ENCODE results near the gene OXT.

Gene OXT

DNA sequence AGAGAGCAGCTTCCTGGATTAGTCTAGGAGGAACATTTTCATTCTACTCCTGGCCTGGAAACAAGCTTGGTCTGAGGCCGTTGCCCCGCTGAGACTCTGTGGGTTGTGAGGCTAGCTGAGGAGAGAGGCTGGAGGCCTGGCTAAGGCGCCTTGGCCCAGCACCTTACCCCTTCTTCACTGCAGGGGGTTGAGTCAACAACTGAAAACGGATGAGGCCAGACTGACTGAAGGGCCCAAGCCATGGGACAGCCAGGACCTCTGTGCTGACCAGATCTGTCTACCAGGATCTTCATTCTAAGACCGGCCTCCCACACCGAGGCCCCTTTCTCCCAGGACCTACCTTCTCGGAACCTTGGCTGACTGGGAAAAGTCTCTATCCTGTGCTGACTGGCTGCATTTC is 16.6 kb downstream of the OXT start:
- no peak for DNase-seq

DNA sequence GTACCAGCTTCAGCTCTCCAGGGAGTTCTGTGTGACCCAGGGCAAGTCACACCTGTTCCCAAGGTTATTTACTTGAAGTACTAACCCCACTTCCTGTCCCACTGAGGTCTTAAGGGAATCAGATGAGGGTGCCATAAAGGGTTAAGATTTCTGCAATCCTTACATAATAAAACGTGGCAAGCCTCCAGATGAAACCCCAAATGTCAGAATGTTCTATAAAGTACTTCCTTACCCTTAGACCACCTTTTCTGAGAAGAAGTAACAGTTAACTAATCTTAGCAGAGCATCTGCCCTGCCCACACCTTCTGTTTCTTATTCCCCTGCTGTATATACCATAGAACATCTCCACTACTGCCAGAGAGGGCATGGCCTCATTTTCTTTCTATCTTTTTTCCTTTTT is 19.1 kb downstream of the OXT start:
- DNase-seq: peak; percentile 9 to 36

DNA sequence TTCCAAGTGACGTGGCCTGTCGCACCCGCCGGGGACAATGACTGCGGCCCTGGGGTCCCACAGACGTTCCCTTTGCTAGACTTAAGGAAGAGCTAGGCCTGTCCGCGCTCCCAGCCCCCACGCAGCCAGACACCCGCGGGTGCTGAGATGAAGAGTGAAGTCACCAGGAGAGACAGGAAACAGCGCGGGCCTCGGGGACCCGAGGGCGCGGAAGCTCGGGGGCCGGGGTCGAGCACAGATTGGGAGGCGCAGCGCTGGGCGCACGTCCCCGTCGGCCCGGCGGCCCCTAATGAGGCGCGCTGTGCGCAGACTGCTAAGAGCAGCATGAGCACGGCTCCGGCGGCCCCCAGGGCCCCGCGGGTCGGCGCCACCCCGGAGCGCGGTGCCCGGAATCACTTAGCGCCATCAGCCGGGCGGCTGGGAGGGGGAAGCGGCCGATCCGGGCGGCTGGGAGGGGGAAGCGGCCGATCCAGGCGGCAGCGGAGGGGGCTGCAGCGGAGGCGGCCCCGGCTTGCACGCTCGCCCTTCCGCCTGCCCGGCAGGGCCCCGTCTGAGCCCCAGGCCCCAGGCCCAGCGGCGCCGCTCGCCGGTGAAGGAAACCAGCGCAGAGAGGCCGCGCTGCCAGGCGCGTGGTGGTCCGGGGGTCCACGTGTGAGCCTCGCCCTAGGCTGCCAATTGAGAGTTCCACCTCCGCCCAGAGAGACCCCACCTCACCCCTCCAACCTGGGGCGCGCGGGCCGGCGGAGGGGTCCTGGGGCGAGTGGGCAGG is 21.4 kb downstream of the OXT start:
- peak; percentile 29 to 33 for DNase-seq

DNA sequence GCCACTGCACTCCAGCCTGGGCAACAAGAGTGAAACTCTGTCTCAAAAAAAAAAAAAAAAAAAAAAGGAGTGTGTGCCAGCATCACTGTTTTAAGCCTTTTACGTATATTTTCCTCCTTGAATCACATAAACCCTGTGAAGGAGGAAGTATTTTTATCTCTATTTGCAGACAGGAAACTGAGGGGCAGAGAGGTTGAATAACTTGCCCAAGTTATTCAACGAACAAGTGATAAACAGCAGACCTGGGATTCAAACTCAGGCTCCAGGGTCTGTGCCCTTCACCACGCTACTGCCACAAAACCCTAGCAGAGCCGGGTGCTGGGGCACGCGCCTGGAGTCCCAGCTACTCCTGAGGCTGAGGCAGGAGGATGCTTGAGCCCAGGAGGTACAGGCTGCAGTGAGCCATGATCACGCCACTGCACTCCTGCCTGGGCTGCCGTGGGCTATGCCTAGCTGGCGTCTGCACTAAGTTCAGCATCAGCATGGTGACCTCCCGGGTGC is 22.5 kb downstream of the OXT start:
- DNase-seq: peak; percentile 77 to 83

DNA sequence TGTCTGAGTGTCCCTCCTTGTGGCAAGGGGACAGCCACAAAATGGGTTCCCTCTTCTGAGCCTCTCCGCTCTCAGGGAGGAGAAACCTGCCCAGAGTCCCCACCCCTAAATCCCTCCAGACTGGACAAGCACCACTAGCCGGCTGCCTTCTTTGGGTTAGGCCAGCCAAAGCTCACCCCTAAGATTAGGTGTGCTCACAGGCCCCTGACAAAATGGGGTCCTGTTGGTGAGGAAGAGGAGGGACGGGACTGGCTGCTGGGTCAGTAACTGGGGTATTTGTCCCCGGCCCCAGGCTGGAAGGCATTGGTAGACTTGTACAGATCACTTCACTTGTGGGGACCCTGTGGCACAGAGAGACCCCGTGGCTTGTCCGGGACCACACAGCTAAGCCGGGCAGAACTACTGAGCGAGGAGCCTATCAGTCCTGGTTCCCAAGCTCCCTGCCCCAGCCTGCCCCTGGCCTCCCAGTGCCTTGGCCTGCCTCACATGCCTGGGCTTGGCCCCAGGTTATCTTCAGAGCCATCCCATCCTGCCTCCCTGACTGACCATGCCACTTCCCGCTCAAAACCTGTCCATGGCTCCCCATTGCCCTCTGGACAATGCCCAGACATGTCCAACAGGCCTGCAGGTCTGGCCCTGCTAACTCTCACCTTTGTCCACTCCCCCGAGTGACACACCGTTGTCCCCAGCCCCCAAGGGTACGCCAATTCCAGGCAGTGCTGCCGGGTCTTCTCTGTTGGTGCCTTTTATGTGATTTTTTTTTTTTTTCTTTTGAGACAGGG is 23.6 kb downstream of the OXT start:
- no peak for DNase-seq

DNA sequence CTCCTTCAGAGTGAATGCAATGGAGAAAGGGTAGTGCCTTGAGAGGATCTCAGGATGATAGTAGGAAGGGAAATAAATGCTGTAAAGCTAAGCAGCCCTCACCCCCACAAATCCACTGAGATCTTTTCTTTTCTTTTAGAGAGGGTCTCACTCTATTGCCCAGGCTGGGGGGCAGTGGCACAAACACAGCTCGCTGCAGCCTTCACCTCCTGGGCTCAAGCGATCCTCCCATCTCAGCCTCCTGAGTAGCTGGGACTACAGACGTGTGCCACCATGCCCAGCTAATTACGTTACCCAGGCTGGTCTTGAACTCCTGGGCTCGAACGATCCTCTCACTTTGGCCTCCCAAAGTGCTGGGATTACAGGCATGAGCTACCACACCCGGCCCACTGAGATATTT is 29.1 kb downstream of the OXT start:
- no peak for DNase-seq

DNA sequence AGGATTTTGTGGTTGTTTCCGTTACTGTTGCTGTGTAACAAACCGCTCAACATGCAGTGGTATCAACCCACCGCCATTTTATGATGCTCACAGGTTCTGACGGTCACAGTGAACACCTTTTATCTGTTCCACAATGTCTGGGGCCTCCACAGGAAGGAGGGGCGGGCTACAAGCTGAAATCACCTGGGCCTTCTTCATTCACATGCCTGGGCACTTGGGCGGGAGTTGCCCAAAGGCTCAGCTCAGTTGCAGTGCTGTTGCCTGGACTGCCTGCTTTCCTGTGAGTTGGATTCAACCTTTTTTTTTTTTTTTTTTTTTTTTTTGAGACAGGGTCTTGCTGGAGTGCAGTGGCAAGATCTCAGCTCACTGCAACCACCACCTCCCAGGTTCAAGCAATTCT is 29.8 kb downstream of the OXT start:
- no peak for DNase-seq

DNA sequence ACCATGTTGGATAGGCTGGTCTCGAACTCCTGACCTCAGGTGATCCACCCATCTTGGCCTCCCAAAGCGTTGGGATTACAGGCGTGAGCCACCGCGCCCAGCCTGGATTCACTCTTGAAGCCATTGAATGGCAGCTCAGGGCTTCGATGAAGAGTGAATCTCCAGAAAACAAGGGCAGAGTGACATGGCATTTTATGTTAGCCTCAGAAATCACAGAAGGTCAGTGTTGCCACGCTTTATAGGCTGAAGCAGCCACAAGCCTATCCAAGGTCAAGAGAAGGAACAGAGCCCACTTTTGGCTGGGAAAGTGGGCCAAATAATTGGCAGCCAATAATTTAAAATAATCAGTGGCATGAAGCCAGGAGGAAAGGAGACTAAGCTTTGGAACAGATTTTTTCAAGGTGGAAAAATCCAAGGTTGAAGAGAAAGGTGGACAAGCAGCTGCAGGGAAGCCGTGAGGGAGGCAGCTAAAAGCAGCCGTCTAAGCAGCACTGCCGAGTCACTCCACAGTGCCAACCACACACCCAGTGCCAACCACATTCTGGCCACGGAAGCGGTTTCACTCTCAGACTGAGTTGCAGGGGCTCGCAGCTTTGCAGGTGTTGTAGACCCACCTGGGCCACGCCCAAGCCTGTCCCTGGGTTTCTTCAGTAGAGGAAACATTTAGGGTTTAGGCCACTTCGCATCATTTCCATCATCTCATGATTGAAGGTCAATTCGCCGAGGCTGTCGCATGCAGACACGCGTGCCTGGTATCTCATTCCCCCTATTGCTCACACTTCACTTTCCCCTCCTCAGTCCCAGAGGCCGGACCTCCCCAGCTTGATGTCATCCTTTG is 30.5 kb downstream of the OXT start:
- DNase-seq: no peak

DNA sequence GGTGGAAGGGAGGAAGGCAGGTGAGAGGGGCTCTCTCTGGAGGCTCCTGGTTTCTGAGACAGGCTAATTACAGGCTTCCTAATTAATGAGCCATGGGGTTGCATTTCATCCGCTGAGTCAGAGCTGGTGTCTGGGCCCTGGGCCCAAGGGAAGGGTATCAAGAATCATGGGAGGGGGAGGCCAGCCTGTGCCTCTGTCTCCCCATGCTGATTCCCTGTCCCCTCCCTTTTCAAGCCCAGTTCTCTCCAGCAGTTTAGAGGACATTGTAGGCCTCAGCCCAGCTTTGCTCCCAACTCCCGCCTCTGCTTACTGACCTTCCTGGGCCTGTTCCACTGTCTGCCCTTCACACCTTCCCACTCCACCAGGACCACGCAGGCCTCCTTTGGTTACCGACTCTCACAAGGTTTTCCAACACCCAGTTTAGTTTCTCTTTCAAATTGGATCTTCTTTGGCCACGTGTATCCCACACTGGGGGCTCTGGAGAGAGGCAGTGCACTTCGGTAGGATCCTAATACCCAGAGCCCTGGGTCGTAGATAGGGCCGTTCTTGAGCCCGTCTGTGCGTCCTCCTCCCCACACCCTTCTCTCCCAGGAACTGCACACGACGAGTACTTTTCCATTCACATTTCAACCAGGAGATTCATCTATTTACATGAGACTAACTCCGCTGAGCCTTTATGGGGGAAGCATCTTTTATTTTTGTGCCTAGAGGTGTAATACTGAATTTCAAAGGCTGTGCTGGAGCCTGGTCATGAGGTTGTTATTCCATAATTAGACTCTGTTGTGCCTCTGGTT is 31.4 kb downstream of the OXT start:
- DNase-seq: no peak

DNA sequence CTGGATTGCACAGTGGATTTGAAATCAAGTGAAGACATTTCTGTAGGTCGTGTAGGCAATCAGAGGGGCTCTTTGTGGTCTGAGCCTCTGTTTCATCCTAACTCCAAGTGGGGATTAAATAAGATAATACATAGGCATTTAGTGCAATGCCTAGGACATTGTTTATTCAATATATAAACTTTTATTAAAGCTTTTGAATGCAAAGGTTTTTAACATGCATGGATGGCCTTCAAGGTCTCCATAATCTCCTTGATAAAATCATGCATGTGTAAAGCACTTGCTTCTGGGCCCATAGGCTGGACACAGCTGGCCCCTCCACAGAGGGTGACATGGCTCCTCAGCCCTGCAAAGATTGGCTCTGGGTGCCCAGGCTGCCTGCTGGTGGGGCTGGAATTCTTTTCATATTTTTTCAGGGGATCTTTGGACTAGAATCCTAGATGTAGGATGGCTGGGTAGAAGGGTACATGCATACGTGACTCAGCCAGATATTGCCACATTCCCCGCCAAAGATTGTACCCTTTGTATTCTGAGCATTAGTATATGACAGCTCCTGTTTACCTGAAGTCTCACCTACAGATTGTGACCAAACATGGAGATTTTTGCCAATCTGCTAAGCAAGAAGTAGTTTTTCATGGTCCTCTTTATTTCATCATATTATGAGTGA is 32.1 kb downstream of the OXT start:
- no peak for DNase-seq

DNA sequence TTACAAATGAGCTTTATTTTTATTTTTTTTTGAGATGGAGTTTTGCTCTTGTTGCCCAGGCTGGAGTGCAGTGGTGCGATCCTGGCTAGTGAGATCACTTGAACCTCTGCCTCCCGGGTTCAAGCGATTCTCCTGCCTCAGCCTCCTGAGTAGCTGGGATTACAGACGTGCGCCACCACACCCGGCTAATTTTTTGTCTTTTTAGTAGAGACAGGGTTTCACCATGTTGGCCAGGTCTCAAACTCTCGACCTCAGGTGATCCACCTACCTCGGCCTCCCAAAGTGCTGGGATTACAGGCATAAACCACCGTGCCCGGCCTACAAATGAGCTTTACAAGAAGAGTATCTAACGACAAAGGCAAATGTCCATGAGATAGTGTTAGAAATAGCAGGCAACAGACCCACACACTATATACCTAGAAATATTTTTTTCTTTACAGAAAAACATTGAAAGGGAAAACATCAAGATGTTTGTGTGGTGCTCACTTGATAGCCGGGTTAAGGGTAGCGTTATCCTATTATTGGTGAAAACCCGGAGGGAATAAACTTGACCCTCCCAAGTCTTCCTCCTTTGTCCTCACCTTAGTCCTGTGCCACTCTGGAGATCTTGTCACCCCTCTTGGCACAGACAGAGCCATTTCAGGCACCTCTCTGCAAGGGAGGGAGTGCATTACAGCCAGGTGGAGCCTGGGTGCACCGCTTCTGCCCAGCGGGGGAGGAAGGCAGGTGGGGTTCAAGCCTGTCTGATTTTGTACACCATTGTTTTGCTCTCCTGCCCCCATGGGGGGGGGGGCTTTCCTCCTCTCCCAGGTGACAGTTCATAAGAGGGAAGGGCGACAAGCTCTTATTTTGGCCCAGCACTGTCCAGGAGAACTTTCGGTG is 34.1 kb downstream of the OXT start:
- DNase-seq: no peak

DNA sequence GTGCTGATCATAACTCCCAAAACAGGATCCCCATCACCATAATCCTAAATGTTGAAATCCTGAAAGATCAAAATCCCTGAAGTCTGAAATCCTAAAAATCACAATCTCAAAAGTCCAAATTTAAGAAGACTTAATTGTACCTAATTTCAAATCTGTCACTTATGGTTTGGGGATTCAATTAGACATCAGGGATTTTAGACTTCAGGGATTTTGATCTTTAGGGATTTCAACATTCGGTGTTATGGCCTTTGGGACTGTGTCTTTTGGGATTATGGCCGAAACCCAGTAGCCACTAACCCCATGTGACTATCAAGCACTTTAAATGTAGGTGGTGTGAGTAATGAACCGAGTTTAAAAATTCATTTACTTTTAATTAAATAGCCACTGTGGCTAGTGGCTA is 34.8 kb downstream of the OXT start:
- DNase-seq: no peak

DNA sequence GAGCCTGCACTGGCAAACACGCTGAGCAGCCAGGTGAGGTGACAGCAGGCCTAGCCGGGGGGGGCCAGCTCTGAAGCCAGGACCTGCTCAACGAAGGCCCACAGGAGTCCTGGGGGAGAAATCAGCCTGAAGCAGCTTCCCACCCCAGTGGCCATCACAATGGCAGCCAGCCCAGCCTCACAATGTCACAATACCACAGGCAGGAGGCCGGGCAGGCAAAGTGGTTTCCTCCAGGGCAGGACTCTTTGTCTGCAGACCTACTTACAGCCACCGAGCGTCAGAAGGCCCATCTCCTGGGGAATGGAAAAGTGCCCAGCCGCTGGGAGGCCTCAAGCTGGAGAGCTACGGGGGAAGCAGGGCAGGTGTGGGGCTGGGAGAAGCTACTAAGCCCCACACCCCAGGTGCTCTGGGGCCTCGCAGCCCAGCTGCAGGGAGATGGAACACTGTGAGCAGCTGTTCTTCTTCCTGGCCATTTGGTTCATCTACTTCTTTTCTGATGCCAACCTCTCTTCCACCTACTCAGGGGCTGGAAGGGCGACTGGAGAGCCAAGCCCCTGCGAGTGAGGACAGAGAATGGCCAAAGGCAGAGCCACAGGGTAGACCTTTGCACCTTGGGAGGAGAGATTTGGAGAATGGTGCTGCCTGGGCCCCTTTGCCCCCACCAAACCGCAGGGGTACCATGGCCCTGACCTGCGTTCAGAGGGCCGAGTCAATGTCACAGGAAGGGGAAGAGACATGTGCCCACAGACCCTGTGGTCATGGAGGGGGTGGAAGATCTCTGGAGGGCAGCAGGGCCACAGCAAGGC is 35.4 kb downstream of the OXT start:
- DNase-seq: no peak

DNA sequence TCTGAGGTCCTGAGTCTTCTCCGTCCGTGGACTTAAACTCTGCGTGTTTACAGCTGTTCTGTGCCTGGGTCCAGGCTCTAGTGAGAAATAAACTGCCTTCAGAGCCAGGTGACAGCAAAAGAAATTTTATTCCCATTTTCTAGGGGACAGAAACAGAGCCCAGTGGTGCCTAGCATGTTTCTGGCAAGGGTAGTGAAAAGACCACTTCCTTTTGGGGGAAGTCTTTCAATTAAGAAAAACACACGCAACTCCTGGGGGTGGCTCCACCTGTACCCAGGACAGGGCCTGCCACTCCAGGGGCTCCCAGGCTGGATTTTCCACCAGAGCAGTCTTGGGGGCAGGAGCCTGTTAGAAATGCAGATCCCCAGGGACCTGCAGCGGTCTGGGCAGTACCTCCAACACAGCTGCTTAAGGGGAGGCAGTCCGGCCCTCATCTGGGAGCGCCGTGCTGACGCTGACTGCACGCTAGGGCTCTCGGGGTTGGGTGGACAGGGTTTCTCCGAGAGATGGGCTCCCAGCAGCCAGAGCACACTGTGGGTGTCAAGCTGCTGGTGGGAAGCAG is 36.1 kb downstream of the OXT start:
- DNase-seq: no peak

DNA sequence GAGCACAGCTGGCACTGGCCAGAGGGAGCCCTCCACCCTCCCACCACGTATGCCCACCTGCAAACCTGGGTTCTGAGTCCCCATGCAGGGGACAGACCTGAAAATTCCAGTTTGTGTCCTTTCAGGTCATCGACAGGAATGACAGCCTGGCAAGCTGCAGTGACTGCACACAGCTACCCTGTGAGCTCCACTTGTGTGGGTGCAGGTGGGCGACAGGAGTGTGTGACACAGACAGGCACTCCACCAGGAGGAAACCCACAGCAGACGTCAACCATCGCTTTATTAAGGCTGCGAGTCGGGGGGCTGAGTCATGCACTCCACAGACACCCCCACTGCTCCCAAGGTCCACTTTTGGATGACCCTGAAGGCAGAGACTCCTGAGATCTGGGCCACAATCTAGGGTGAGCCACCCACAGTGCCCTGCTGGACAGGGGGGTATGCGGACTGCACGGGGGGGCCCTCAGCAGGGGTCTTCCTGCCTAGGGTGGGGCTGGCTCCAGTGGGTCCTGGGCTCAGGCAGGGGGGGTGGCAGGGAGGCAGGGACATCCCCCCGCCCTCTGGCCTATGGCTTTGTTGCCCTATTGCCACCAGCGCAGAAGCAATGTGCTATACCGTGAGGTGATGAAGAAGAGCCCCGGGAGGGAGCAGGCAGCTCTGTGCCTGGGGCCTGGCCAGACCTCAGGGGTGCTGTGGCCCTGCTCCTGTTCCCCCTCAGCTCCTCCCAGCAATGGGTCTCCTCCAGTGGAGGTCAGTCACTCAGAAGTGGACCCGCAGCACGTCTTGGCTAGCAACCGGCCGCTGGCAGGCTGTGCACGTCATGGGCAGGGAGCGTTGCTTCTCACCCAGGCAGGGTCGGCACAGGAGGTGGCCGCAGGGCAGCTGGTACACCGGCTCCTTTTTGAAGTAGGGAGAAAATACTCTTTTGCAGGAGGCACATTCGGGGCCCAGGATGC is 38.2 kb downstream of the OXT start:
- no peak for DNase-seq

DNA sequence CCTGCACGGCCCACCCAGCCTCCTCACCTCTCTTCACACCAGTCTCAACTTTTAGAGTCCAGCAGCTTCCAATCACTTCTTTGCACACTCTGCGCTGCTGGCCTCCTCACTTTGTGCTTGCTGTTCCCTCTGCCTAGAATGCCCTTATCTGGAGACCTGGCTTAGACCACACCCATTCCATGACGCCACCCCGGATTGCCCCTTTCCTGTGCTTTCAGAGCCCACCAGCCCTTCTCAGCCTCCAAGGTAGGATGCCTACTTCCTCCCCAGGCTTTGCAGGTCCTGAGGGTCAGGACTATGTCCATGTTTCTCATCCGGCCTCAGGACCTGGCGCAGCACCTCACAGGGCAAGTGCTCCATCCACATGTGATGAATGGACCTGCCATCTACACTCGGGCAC is 40.1 kb downstream of the OXT start:
- DNase-seq: no peak

DNA sequence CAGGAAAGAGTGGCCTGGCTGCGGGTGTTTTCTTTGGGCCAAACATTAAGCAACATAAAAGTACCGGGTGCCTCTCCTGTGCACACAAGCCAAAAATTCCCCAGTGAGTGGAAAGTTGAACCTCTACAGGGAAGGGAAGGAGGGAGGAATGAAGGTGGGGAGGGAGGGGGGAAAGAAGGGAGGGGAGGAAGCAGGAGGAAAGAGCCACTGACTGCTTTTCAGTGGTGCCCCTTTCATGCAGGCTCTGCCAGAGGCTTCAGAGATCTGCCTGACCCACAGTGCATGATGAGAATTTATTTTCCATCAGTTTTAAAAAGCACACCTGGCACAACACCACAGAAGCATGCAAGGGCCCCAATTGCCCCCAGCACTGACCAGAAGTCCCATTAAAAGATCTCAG is 40.6 kb downstream of the OXT start:
- DNase-seq: no peak
